GM12872 (cell line): Measurements from ENCODE around the gene EP400.

ENCODE experiments used
- TF ChIP-seq, protein P1 (sequence below): IDR thresholded peaks from 3 replicates; pipeline ENCODE4 v1.5.1; 2011; ENCODE audit warnings: low read depth, mild to moderate bottlenecking, low read length, moderate library complexity; ENCODE audit not compliant: insufficient read depth

The EP400 gene

GRCh38 chr12:132065609-132066344 is 116.0 kb downstream of the EP400 start:
- TF ChIP-seq, protein P1, sequence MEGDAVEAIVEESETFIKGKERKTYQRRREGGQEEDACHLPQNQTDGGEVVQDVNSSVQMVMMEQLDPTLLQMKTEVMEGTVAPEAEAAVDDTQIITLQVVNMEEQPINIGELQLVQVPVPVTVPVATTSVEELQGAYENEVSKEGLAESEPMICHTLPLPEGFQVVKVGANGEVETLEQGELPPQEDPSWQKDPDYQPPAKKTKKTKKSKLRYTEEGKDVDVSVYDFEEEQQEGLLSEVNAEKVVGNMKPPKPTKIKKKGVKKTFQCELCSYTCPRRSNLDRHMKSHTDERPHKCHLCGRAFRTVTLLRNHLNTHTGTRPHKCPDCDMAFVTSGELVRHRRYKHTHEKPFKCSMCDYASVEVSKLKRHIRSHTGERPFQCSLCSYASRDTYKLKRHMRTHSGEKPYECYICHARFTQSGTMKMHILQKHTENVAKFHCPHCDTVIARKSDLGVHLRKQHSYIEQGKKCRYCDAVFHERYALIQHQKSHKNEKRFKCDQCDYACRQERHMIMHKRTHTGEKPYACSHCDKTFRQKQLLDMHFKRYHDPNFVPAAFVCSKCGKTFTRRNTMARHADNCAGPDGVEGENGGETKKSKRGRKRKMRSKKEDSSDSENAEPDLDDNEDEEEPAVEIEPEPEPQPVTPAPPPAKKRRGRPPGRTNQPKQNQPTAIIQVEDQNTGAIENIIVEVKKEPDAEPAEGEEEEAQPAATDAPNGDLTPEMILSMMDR, result 0 out of 3 replicates have a peak, but pooled peaks have one; percentile 4

- TF ChIP-seq, protein P1, result no peak
Measured at GRCh38 chr12:132066345-132066685, 116.6 kb downstream of the EP400 start.

- TF ChIP-seq, protein P1, result no peak
Measured at GRCh38 chr12:132066749-132067148, 117.0 kb downstream of the EP400 start.

- TF ChIP-seq, protein P1, result no peak
Measured at GRCh38 chr12:132067182-132067581, 117.4 kb downstream of the EP400 start.

GRCh38 chr12:132068250-132068649 is 118.5 kb downstream of the EP400 start:
- TF ChIP-seq, protein P1, result no peak

- TF ChIP-seq, protein P1, result no peak
Measured at GRCh38 chr12:132069336-132069985, 119.7 kb downstream of the EP400 start.

- TF ChIP-seq, protein P1, result no peak
Measured at GRCh38 chr12:132070298-132070697, 120.6 kb downstream of the EP400 start.
